GM19193 (cell line): ENCODE data around the gene TEX44.

ENCODE experiments used
- POLR2A ChIP-seq: IDR thresholded peaks from 4 replicates; pipeline ENCODE4 v1.6.1; 2011; ENCODE audit not compliant: insufficient read depth, insufficient read length; ENCODE audit errors: extremely low read depth

Gene TEX44

DNA sequence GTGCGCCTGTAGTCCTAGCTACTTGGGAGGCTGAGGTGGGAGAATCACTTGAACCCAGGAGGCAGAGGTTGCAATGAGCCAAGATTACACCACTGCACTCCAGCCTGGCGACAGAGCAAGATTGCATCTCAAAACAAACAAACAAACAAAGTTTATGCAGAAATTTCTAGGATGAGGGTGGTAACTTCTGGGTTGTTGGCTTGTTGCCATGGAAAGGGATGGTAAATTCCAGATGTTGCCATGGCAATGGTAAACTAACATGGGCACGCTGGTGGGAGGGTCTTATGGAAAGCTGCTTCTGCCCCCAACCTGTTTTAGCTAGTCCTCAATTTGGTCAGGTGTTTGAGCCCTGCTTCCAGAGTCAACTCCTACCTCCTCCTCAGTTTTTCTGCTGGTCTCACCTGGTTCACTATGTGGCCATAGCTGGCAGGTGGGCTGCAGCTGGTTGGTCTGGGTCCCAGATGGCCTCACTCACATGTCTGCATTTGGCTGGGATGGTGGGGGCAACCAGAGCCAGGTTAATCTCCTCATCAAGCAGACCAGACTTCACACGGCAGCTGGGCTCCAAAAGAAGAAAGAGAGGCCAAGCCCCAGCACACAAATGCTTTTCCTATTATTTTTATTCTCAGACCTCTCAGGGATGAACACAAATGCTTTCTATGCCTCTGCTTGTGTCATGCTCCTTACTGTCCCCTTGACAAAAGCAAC lies 26.6 kb upstream of the TEX44 start:
- TF ChIP-seq POLR2A: no peak

DNA sequence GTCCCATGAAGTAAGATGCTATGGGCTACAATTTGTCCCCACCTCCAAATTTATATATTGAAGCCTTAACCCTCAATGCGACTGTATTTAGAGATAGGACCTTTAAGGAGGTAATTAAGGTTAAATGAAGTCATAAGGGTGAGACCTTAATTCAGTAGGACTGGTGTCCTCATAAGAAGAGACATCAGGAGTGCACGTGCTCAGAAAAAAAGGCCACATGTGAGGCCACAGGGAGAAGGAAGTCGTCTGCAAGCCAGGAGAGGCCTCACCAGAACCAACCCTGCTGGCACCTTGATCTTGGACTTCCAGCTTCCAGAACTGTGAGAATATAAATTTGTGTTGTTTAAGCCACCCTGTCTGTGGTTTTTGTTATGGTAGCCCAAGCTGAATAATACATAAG lies 25.5 kb upstream of the TEX44 start:
- TF ChIP-seq POLR2A: no peak

DNA sequence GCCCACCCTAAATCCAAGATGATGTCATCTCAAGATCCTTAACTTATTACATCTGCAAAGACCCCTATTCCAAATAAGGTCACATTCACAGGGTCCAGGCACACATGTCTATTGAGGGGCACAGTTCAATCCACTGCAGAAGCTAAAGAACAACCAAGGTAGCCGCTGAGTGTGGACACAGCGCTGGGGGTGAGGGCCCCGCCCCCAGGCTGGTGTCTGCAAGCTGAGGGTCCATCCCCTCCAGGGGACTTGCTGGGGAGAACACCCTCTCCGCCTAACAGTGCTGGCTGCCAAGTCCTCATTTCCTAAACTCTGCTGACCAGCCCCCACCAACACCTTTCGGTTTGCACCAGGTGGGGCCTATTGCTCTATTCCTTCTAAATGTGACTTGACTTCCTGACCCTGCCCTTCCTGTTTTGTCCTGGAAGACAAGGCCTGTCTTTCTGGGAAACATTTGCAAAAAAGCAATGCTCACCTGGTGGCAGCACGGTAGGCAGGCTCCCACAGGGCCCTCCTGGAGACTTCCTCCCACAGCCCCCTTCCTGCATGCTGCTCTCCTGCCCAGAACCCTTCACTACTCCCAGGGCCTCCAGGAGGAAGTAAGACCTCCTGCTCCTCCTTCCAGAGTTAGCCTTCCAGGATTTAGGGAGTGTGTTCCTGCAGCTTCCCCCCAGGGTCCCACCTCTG lies 24.4 kb upstream of the TEX44 start:
- no peak for TF ChIP-seq POLR2A

DNA sequence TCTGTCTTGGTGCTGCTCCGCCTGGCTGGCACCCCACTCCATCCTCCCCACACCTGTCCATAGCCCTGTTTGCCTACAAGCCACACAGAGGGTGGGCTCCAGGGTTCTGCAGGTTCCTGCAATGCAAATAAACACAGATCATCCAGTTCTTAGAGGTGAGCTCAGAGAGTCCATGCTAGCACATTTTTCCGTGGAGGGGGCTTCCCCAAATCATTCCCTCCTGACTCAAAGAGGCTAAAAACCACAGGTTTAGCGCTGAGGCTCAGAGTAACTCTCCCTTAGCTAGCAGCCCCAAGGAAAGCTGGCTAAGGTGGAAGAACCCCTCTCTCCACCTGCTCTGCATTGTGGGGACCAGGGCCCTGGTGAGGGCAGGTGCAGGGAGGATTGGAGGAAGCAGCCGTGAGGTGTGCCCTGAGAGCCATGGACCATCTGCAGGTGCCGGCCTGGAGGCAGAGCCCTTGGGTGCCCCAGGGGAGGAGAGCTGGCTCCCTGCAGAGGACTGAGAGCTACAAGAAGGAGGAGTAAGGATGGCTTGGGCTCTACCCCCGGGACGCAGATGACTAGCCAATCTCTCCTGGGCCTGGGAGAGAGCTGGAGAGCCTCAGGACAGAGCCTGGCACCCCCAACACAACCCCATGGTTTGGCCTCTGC lies 23.8 kb upstream of the TEX44 start:
- TF ChIP-seq POLR2A: no peak

DNA sequence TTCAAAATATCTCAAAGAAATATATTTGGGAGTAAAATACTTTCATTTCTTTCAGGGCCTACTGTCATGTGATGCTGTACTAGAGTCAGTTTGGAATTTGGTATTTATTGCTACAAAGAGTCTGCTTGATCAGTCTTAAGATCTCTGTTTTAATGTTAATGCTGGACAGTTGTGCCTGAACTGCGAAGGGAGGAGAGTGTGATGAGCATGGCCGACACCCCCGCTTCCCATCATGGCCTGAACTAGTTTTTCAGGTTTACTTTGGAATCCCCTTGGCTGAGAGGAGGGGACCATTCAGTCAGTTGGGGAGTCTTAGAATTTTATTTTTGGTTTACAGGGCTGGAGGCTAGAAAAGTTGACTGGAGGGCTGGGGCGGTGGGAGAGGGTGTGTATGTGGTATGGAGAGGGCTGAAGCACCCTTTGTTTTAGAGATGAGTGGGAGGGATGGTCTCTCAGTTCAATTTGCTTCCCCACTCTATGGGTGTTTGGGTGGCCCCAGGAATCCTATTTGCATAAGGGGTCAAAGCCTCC lies 20.9 kb upstream of the TEX44 start:
- TF ChIP-seq POLR2A: no peak

DNA sequence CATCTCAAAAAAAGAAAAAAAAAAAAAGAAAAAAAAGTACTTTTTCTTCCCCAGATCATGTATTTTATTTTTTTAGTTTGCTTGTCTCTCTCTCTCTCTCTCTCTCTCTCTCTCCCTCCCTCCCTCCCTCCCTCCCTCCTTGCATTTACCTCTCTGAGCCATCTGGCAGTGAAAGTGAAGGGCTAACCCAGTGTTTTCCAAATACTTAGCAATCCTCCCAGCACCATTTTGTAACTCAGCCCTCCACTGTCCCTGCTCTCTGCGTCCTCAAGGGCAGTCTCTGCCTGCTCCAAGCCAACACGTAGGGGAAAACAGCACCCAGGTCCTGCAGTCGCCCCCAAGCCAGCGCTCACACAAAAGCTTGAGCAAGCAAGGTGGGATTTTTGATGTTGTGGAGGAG lies 19.6 kb upstream of the TEX44 start:
- no peak for TF ChIP-seq POLR2A

DNA sequence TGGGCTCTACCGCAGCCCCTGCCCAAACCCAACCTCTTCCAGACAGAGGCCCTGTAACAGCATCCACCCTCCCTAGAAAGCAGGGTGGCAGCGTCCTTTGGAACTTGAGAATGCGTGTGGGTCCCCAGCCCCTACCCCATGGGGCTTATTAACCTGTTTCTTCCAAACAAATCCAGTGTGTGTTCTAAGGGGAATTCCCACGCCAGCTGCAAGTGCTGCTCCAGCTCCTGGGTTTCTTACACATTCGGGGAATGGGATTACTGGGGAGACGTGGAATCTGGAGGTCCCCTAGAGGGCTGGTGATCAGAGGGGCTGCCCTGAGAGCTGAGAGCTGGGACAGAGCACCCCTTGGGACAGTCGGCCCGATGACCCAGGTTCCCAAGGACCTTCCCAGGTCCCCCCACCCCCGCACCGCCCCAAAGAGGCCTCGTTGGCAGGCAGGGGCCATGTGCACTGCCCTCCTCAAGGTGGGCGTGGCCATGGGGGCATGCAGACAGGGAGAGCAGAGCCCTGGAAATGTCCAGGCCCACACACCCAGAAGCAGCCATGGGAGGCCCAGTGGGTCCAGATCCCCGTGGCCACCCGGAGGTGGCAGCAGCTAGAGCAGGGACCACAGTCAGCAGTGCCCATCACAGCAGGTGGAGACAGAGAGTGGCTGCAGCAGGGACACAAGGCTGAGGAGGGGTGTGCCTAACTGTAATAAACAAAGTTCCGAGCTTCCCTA lies 18.8 kb upstream of the TEX44 start:
- TF ChIP-seq POLR2A: no peak

DNA sequence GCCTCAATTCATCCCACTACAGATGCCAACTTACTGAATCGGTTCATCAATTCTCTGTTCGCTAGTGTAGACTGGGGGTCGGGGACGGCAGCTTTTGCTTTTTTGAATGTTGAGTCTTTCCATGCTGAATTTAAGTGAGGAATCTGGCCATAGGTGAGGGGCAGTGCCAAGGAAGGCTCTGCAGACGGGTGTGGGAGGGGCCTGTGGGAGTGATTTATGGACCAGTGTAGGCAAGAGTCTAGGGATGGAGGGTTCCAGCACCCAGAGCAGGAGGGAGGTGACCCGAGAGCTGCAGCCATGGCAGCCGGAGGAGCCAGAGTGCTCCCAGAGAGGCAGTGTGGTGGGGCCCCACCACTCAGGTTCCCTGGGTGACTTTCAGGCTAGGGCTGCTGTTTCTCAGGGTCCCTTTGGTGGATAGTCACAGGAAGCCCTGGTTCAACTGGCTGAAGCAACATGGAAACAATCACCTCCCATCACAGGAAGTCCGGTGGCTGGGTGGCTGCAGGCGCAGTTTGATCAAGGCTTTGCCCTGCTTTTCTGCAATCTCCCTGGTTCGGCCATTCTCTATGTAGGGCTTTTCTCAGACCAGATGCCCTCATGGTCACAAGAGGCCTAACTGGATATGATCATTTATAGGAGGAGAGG lies 16.9 kb upstream of the TEX44 start:
- no peak for TF ChIP-seq POLR2A

DNA sequence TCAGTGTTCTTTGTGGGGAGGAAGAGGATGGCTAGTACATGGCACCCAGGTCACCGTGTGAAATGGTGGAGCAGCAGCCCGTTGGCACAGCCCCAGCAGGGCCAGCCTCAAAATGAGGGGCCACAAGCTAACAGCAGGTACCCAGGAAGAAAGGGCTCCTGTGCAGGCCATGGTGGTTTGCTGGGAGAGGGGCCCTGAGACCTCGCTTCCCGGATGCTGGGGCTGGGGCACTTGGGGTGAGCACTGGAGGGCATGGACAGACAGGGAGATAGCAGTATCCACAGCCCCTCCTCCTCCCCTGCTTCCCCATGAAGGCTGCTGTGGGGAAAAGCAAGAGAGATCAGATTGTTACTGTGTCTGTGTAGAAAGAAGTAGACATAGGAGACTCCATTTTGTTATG lies 16.2 kb upstream of the TEX44 start:
- TF ChIP-seq POLR2A: no peak

DNA sequence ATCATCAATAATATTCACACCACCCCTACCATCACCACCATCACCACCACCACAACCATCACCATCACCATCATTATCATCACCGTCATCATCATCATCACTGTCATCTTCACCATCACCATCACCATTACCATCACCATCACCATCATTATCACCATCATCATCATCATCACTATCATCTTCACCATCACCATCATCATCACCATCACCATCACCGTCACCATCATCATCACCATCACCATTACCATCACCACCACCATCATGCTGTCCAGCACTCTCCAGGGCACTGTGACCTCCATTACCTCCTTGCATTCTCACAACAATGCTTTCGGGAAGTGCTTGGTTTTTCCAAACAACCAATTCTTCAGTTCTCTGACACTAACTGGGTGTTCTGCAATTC lies 13.1 kb upstream of the TEX44 start:
- TF ChIP-seq POLR2A: no peak

DNA sequence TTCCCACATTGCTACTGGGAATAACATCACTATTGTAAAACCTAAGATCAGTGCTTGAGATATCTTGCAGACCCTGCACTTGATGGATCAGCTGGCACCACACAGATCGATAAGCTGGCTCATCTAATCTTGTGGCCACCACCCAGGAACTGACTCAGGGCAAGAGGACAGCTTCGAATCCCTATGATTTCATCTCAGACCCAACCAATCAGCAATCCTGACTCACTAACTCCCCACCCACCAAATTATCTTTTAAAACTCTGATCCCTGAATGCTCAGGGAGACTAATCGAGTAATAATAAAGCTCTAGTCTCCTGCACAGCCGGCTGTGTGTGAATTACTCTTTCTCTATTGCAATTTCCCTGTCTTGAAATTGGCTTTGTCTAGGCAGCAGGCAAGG lies 11.3 kb upstream of the TEX44 start:
- no peak for TF ChIP-seq POLR2A

DNA sequence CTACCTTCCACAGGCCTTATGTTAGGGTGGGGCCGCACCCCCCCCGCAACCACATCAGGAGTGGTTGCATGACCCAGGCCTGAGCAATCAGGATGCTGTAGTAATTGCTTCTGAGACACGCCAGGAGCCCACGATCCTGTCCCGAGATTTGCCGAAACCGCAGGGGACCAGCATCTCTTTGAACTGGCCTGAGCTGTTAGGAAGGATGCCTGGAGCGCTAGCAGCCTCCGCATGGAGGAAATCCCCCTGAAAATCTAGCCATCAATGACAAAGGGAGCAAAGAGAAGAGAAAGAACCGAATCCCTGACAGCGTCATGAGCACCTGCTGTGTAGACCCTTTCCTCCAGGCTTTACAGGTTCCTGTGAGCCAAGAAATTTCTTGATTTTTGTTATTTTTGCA lies 8.7 kb upstream of the TEX44 start:
- TF ChIP-seq POLR2A: no peak

DNA sequence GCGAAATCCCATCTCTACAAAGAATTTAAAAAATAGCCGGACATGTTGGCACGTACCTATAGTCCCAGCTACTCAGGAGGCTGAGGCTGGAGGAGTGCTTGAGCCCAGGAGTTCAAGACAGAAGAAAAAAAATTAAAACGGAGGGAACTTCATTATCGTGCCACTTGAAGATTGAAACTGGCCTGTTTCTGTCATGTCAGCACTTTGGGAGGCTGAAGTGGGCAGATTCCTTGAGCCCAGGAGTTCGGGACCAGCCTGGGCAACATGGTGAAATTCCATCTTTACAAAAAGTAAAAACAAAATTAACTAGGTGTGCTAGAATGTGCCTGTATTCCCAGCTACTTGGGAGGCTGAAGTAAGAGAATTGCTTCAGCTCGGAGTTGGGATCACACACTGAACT lies 3.0 kb upstream of the TEX44 start:
- TF ChIP-seq POLR2A: no peak

DNA sequence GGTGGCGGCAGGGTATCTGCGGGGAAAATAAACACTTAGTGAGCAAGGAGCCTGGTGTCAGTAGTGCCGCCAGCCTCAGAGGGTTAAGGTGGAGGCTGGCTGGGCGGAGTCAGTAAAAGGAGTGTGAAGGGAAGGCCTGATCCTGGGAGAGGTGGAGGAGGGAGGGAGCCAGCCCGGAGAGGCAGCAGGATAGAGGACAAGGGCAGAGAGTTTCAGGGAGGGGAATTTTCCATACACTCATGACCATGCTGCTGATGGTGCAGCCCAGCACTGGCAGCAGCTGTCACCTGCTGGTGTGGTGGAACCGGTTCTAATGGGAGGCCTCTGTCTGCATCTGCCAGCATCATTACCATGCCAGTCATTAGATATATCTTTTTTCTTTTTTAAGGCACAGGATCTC lies 2.0 kb upstream of the TEX44 start:
- TF ChIP-seq POLR2A: no peak

DNA sequence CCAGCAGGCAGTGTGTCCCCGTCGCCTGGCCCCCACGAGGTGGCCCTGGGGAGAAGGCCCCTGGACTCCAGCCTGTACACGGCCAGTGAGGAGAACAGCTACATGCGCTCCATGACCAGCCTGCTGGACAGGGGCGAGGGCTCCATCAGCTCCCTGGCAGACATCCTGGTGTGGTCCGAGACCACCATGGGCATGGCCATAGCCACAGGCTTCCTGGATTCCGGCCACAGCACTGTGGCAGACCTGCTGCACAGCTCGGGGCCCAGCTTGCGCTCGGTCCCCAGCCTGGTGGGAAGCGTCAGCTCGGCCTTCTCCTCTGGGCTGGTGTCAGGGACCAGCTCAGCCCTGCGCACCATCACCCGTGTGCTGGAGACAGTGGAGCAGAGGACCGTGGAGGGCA lies 1.0 kb downstream of the TEX44 start:
- TF ChIP-seq POLR2A: no peak
